HG02571 (cell line): ENCODE measurements around the gene INTS2.
"Not testable (repeated sequence)": the region's sequence is repeated elsewhere in the genome, so short reads cannot be mapped to it uniquely, and the experiment has no call there.

ENCODE experiments used
- ATAC-seq: cut with Tn5 transposase; IDR thresholded peaks from one replicate; pipeline ENCODE4 v1.9.1; 2021; ENCODE audit warnings: mild to moderate bottlenecking, moderate library complexity; ENCODE audit not compliant: unreplicated experiment

The INTS2 gene

DNA sequence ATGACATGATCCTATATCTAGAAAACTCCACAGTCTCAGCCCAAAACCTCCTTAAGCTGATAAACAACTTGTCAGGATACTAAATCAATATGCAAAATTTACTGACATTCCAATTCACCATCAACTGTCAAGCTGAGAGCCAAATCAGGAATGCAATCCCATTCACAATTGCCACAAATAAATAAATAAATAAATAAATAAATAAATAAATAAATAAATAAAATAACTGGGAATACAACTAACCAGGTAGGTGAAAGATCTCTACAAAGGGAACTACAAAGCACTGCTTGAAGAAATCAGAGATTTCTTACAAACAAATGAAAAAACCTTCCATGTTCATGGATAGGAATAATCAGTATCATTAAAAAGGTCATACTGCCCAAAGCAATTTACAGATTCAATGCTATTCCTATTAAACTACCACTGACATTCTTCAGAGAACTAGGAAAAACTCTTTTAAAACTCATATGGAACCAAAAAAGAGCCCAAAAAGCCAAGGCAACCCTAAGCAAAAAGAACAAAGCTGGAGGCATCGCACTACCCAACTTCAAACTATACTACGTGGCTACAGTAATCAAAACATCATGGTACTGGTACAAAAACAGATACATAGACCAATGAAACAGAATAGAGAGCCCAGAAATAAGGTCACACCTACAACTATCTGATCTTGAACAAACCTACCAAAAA is 102.2 kb downstream of the INTS2 start:
- ATAC-seq, result no peak

DNA sequence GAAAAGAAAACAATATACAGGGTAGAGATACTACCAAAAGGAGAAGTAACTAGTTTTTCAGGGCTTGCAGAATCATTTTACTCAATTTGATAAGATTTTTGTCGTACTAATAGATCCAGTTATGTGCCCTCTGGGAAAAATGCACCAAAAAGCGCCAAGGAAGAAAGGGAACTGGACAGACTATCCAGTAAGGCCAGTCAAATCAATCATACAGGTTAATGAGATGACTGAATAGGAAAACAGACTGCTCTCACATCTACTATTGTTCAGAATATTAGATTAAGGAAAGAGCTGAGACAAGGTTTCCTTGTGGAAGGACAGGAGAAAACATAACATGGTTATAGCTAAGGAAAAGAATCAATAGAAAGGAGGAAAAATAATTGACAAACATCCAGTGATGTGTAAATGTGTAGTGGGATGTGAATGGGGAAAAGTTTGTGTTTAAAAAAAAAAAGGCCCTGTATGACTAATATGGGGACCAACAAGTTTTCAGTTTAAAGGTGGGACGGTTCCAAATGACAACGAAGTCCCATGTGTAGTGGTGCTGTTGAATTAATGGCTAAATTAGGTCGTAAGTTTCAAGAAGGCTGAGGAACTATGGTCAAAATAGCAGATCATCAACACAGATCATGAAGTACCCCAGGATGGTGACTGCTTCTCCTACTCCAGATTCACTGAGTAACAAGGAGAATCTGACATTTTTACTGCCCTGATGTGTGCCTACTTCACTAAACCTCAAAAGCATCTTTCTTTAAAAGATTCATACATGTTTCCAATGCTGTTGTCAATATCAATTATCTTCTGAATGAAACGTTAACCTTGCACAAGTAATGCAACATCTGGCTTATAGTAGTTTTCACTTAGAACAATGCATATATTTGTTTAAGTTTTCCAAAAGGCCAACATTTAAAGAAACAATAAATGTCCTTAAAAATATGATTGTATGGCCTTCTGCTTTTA is 105.2 kb downstream of the INTS2 start:
- no peak for ATAC-seq

DNA sequence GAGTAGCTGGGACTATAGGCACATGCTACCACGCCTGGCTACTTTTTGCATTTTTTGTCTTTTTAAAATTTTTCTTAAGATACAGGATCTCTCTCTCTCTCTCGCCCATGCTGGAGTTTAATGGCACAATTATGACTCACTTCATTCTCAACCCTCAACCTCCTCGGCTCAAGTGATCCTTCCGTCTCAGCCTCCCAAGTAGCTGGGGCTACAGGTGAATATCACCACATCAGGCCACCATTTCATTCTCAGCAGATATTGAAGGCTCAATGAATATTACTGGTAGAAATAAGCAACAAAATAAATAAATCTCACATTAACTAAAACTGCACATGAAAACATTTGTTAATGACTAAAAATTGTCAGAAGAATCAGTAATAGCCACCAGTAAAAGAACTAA is 106.1 kb downstream of the INTS2 start:
- no peak for ATAC-seq

DNA sequence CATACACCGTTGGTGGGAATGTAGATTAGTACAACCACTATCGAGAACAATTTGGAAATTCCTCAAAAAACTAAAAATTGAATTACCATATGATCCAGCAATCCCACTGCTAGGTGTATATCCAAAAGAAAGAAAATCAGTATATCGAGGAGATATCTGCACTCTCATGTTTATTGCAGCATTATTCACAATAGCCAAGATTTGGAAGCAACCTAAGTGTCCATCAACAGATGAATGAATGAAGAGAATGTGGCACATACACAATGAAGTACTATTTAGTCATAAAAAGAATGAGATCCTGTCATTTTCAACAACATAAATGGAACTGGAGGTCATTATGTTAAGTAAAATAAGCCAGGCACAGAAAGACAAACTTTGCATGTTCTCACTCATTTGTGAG is 108.5 kb downstream of the INTS2 start:
- not testable (repeated sequence) for ATAC-seq

DNA sequence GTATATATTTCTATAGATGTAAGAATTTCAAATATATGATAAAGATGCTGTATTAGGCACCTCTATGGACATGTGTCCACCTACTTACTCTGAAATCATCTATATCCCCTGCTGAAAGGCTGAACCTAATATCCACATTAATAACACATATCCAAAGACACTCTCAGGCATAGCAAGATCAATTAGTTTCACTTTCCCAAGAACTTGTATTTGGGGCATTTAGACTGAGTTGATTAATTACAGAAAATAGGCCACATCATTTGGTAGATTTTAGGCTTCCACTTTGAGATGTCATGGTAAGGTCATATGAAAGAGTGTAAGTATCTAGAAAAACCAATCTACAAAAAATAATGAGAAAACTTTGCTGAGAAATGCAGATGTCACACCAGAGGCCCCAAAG is 109.6 kb downstream of the INTS2 start:
- ATAC-seq, result no peak

DNA sequence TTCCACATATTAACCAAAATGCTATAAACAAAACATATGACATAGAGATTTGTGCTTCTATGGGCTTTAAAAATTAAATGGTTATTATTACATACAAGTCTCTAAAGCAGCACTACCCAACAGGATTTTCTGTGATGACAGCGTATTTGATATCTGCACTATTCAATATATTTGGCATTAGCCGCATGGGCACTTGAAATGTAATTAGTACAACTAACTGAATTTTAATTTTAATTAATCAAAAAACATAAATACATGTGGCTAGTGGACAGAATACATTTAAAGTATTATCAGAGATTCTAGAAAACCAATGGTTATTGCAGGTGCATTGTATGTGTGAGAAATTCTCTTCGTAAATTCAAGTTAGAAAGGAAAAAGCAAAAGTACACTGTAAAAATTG is 110.3 kb downstream of the INTS2 start:
- ATAC-seq, result no peak

DNA sequence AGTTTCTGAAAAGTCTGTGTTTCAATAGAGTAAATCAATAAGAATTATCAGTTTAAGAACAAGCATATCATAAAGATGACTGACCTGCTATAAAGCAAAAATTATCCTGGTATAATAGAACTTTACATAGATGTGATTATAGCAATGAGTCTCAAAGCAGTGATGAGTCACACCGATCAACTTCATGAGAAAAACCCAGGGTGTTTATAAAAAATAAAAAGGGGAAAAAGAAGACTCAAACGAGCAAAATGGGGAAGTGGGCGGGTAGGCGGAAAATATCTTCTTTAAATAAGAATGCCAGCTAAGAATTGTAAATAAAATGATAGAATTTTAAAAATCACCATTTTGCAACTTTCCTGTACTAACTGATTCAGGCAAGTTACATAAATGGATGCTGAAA is 111.2 kb downstream of the INTS2 start:
- ATAC-seq, result no peak

DNA sequence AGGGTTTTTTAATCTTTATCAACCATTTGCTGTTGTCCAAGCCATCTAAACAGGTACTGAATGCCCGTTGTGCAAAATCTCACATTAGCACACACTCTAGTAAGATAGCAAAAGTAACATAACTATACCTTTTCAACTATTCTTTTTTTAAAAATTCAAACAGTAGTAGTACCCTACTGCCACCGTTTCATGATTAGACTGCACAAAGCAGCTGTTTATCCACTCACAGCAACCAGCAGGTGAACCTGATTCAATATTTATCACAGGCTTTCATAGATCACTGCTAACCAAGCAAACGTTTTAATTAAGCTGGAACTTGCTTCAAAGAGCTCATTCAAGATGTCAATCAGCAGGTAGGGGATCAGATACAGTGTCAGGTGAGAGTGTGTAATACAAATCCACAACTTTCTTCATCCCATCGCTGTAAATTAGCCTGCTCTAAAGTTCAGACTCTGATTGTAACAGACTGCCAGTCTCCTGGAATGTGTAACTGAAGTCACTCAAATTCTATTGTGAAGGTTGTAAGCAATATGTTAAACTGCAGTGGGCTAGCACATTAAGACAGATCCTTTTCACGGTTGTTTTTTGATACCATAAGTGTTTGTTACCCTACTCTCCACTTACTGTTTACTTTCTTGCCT is 111.8 kb downstream of the INTS2 start:
- ATAC-seq, result no peak
